ENCODE results near the gene LTB. TPM values are rescaled to one million over a fixed set of nuclear protein-coding genes. Genes with fewer than 3 reads are reported as not detected.

The LTB gene
- polyA plus RNA-seq, 1 of the 3 experiments (the other 2 are of a cell fraction): 0.10 TPM

DNA sequence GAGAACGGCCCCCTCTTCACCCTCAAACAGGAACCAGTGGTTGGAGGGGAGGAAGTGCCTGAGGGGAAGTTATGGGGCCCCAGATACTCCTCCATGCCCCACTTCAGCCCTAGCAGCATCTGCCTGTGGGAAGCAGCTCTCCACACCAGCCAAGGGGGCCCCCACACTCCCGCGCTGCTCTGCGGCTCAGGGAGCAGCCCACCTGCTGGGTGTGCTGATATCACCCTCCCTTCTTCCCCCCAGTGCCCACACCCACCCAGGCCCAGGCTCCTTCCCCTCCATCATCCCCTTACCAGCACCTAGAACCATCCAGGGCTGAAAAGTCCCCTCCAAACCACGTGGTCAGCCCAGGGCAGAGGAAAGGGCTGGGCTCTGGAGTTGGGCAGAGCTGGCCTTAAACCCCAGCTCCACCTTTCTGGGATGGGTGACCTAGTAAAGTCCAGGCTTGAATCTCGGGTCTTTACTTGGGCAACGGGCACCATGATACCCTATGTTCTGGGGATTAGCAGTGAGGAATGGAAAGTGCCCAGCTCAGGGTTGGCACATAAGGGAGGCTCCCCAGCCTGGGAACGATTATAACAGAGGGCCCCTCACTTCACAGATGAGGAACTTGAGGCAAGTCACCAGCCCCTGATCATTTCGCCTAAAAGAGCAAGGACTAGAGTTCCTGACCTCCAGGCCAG is 4.5 kb upstream of the LTB start:
- 45% methylated on average over 5 of the region's 9 CpGs for WGBS (ENCODE audit: low lambda C conversion rate)
- H3K27ac ChIP-seq (ENCODE audit: low read depth in 2 of 2, low read length in 1 of 2): no peak overlapping the region
- CTCF ChIA-PET: interaction anchor here (1.1 to 17.6 kb wide), 3 partner anchors 11 to 38 kb away, joined by 4 to 312 read pairs (median 89); partner anchors contain the start of genes ATP6V1G2, NFKBIL1 and TNF
- H3K9ac ChIP-seq: no peak overlapping the region
- H3K9me2 ChIP-seq: no peaks in the 10 kb centered on the region
- H4K20me1 ChIP-seq (ENCODE audit: insufficient read depth): no peaks in the 10 kb centered on the region
- no peaks in the 10 kb centered on the region for H3K27me3 ChIP-seq (ENCODE audit: insufficient read depth)
- DNase-seq: no peak
- peaks cover 0 to 1% of the 10 kb centered on the region in 2 experiments; a peak in 1 of 4 replicates for H3K4me1 ChIP-seq (ENCODE audit: control insufficient read depth in 1 of 2, insufficient read depth in 2 of 2, low read depth in 1 of 2, low read length in 1 of 2)
- no peak overlapping the region for H2AFZ ChIP-seq (ENCODE audit: low read depth)
- no peaks in the 10 kb centered on the region for H3K9me3 ChIP-seq
- no peak overlapping the region for H3K4me2 ChIP-seq
- H3K4me3 ChIP-seq (ENCODE audit: low read depth in 2 of 2, low read length in 1 of 2): no peak overlapping the region
- H3K36me3 ChIP-seq (replicated peaks in 1 of 2; ENCODE audit: control insufficient read depth in 1 of 2, insufficient read depth in 2 of 2, low read length in 1 of 2): no peaks in the 10 kb centered on the region
- no peaks in the 10 kb centered on the region for H3F3A ChIP-seq (replicated peaks; ENCODE audit: insufficient read depth)
- TF ChIP-seq RAD21 (IDR thresholded peaks at IDR 0.05; ENCODE audit: low read length): no peak
- TF ChIP-seq FOXJ3 (CRISPR knock-in tag; IDR thresholded peaks at IDR 0.05): no peak
- no peak for TF ChIP-seq MXI1 (IDR thresholded peaks at IDR 0.05; ENCODE audit: low read depth, low read length)
- no peak for TF ChIP-seq YY1 (IDR thresholded peaks at IDR 0.05; ENCODE audit: low read depth)
- TF ChIP-seq POLR2AphosphoS5 (IDR thresholded peaks at IDR 0.05; ENCODE audit: low read depth, low read length): no peak
- TF ChIP-seq EP300 (IDR thresholded peaks at IDR 0.05; ENCODE audit: borderline replicate concordance in 1 of 2, low read depth in 1 of 2, low read length in 1 of 2): no peak
- TF ChIP-seq EZH2phosphoT487 (IDR thresholded peaks at IDR 0.05; ENCODE audit: borderline replicate concordance, low read depth): no peak
- TF ChIP-seq, protein P1, sequence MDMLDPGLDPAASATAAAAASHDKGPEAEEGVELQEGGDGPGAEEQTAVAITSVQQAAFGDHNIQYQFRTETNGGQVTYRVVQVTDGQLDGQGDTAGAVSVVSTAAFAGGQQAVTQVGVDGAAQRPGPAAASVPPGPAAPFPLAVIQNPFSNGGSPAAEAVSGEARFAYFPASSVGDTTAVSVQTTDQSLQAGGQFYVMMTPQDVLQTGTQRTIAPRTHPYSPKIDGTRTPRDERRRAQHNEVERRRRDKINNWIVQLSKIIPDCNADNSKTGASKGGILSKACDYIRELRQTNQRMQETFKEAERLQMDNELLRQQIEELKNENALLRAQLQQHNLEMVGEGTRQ (IDR thresholded peaks at IDR 0.05; ENCODE audit: borderline replicate concordance, low read depth, low read length): no peak
- TF ChIP-seq NRF1 (IDR thresholded peaks at IDR 0.05; ENCODE audit: low read depth, low read length): no peak
- TF ChIP-seq GATA2 (CRISPR knock-in tag; IDR thresholded peaks at IDR 0.05): no peak
- no peak for TF ChIP-seq FOXM1 (IDR thresholded peaks at IDR 0.05; ENCODE audit: low read depth)
- TF ChIP-seq MEF2A (IDR thresholded peaks at IDR 0.05; ENCODE audit: borderline replicate concordance, low read depth): no peak
- no peak for TF ChIP-seq TEAD4 (IDR thresholded peaks at IDR 0.05; ENCODE audit: borderline replicate concordance, insufficient read depth)
- TF ChIP-seq, protein P2, sequence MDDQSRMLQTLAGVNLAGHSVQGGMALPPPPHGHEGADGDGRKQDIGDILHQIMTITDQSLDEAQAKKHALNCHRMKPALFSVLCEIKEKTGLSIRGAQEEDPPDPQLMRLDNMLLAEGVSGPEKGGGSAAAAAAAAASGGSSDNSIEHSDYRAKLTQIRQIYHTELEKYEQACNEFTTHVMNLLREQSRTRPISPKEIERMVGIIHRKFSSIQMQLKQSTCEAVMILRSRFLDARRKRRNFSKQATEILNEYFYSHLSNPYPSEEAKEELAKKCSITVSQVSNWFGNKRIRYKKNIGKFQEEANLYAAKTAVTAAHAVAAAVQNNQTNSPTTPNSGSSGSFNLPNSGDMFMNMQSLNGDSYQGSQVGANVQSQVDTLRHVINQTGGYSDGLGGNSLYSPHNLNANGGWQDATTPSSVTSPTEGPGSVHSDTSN (IDR thresholded peaks at IDR 0.05): no peak
- TF ChIP-seq RFX5 (IDR thresholded peaks at IDR 0.05; ENCODE audit: low read length): no peak
- no peak for TF ChIP-seq RCOR1 (IDR thresholded peaks at IDR 0.05; ENCODE audit: low read length)
- no peaks in the 10 kb centered on the region for H3K79me2 ChIP-seq (ENCODE audit: insufficient read depth)
- POLR2A ChIA-PET: no interaction called here

DNA sequence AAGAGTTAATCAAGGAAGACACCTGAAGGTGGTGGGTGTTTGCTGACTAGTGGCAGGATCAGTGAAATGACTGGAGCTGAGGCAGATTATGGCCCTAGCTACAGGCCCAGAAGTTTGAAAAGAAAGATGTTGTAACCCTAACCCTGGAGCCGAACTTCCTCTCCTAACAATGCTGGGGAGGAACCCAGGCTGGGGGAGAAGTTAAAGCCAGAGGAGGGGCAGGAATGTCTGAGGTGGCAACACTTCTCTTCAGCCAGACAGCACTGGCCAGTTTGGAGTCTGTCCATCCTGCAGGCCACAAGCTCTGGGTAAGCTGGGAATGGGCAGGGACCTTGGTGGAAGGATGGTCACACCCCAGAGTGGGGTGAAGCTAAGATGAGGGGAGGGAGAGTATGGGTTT is 3.8 kb upstream of the LTB start, which contains the start of gene LST1:
Gene LST1 (plus strand): TSS at position 270 of the 400 bp plus-strand sequence. CDS start 1,023 bp downstream, outside the sequence.
- CTCF ChIA-PET: interaction anchor here (0.6 to 17.6 kb wide), 4 partner anchors 11 to 631 kb away, joined by 3 to 312 read pairs (median 46); partner anchors contain the start of genes ATP6V1G2, NFKBIL1 and TNF
- Histone ChIP-seq H3K4me3 (ENCODE audit: low read depth in 2 of 2, low read length in 1 of 2) (no peak within 1 kb of the TSS), H3K27me3 (ENCODE audit: insufficient read depth) (no peaks in the 10 kb centered on the region), H3K9ac (no peak within 1 kb of the TSS), H3K9me2 (no peaks in the 10 kb centered on the region), H3K9me3 (no peaks in the 10 kb centered on the region), H4K20me1 (ENCODE audit: insufficient read depth) (no peaks in the 10 kb centered on the region), H3K36me3 (replicated peaks in 1 of 2; ENCODE audit: control insufficient read depth in 1 of 2, insufficient read depth in 2 of 2, low read length in 1 of 2) (no peaks in the 10 kb centered on the region), H3K79me2 (ENCODE audit: insufficient read depth) (no peaks in the 10 kb centered on the region), H3K4me1 (ENCODE audit: control insufficient read depth in 1 of 2, insufficient read depth in 2 of 2, low read depth in 1 of 2, low read length in 1 of 2) (peaks cover 0 to 6% of the 10 kb centered on the region in 2 experiments; a peak in 1 of 4 replicates), H2AFZ (ENCODE audit: low read depth) (no peak within 1 kb of the TSS), H3F3A (replicated peaks; ENCODE audit: insufficient read depth) (no peaks in the 10 kb centered on the region), H3K27ac (ENCODE audit: low read depth in 2 of 2, low read length in 1 of 2) (no peak within 1 kb of the TSS), H3K4me2 (no peak within 1 kb of the TSS)
- POLR2A ChIA-PET: no interaction called here
- WGBS (ENCODE audit: low lambda C conversion rate): 100% methylated on average over 1 of the region's 1 CpG
- no peak for DNase-seq
- TF ChIP-seq GABPA (IDR thresholded peaks at IDR 0.05; ENCODE audit: low read depth): no peak
- TF ChIP-seq ELF1 (IDR thresholded peaks at IDR 0.05): no peak
- no peak for TF ChIP-seq MEF2A (IDR thresholded peaks at IDR 0.05; ENCODE audit: borderline replicate concordance, low read depth)
- TF ChIP-seq FOSL2 (IDR thresholded peaks at IDR 0.05; ENCODE audit: borderline replicate concordance, low read depth): no peak
- TF ChIP-seq RAD21 (IDR thresholded peaks at IDR 0.05; ENCODE audit: low read length): no peak
- no peak for TF ChIP-seq MAX (IDR thresholded peaks at IDR 0.05; ENCODE audit: low read depth)
- TF ChIP-seq MXI1 (IDR thresholded peaks at IDR 0.05; ENCODE audit: low read depth, low read length): no peak
- TF ChIP-seq FOXM1 (IDR thresholded peaks at IDR 0.05; ENCODE audit: low read depth): no peak
- TF ChIP-seq FOXJ3 (CRISPR knock-in tag; IDR thresholded peaks at IDR 0.05): no peak
- no peak for TF ChIP-seq EZH2phosphoT487 (IDR thresholded peaks at IDR 0.05; ENCODE audit: borderline replicate concordance, low read depth)
- TF ChIP-seq RXRA (IDR thresholded peaks at IDR 0.05; ENCODE audit: borderline replicate concordance, low read depth): no peak
- TF ChIP-seq YY1 (IDR thresholded peaks at IDR 0.05; ENCODE audit: low read depth): no peak
- TF ChIP-seq CHD2 (IDR thresholded peaks at IDR 0.05; ENCODE audit: low read length, partially characterized antibody): no peak
- TF ChIP-seq, protein P3, sequence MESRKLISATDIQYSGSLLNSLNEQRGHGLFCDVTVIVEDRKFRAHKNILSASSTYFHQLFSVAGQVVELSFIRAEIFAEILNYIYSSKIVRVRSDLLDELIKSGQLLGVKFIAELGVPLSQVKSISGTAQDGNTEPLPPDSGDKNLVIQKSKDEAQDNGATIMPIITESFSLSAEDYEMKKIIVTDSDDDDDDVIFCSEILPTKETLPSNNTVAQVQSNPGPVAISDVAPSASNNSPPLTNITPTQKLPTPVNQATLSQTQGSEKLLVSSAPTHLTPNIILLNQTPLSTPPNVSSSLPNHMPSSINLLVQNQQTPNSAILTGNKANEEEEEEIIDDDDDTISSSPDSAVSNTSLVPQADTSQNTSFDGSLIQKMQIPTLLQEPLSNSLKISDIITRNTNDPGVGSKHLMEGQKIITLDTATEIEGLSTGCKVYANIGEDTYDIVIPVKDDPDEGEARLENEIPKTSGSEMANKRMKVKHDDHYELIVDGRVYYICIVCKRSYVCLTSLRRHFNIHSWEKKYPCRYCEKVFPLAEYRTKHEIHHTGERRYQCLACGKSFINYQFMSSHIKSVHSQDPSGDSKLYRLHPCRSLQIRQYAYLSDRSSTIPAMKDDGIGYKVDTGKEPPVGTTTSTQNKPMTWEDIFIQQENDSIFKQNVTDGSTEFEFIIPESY (IDR thresholded peaks at IDR 0.05; ENCODE audit: borderline replicate concordance, low read depth): no peak
